Panc1 (cell line): Measurements from ENCODE around the gene SFI1.

ENCODE experiments used
- REST ChIP-seq, 2 experiments: IDR thresholded peaks; 2 replicates each; pipeline ENCODE4 v1.6.1; 2011 to 2012; ENCODE audit warnings: low read depth in 2 of 2, control low read depth in 1 of 2, low read length in 1 of 2, mild to moderate bottlenecking in 1 of 2, moderate library complexity in 1 of 2; ENCODE audit not compliant: insufficient read depth in 1 of 2
- SIN3A ChIP-seq: IDR thresholded peaks from 2 replicates; pipeline ENCODE4 v1.6.1; 2012; ENCODE audit warnings: low read depth, mild to moderate bottlenecking, low read length, moderate library complexity, borderline replicate concordance; ENCODE audit not compliant: insufficient read depth

GRCh38 chr22:31610611-31611010, 114.3 kb downstream of the SFI1 start:
- TF ChIP-seq SIN3A (no peak), REST (IDR thresholded peaks at IDR 0.05; ENCODE audit: insufficient read depth in 1 of 2, low read depth in 2 of 2, low read length in 1 of 2) (no peak)
